HepG2 (cell line): Measurements from ENCODE around the gene PRXL2B. TPM values are rescaled to one million over a fixed set of nuclear protein-coding genes. Genes with fewer than 3 reads are reported as not detected.

Experiments used
- ATRX ChIP-seq: sonication (generic); formaldehyde crosslinking; IDR thresholded peaks from 2 replicates; pipeline ENCODE4 v1.4.0; 2020; ENCODE audit warnings: missing genetic modification reagents, borderline replicate concordance
- DMAP1 ChIP-seq: IDR thresholded peaks from 2 replicates; pipeline ENCODE4 v1.6.1; 2016
- EEA1 ChIP-seq: sonication (generic); formaldehyde crosslinking; IDR thresholded peaks from 2 replicates; pipeline ENCODE4 v1.5.1; 2020; ENCODE audit warnings: mild to moderate bottlenecking, missing genetic modification reagents, borderline replicate concordance
- FOXK1 ChIP-seq: sonication (generic); formaldehyde crosslinking; IDR thresholded peaks from 2 replicates; pipeline ENCODE4 v1.4.0; 2020; ENCODE audit warnings: low read depth, missing genetic modification reagents, borderline replicate concordance
- GLI4 ChIP-seq: sonication (generic); formaldehyde crosslinking; IDR thresholded peaks from 2 replicates; pipeline ENCODE4 v1.5.1; 2020; ENCODE audit warnings: missing genetic modification reagents, mild to moderate bottlenecking, moderate library complexity, borderline replicate concordance
- GPBP1L1 ChIP-seq: sonication (generic); formaldehyde crosslinking; IDR thresholded peaks from 2 replicates; pipeline ENCODE4 v1.5.0; 2020; ENCODE audit warnings: mild to moderate bottlenecking, missing genetic modification reagents
- NFKB2 ChIP-seq: sonication (generic); formaldehyde crosslinking; IDR thresholded peaks from 2 replicates; pipeline ENCODE4 v1.4.0; 2020; ENCODE audit warnings: missing genetic modification reagents, borderline replicate concordance
- NR2C2 ChIP-seq: sonication (generic); formaldehyde crosslinking; IDR thresholded peaks from 2 replicates; pipeline ENCODE4 v1.4.0; 2020; ENCODE audit warnings: missing genetic modification reagents, mild to moderate bottlenecking, moderate library complexity, borderline replicate concordance
- NRL ChIP-seq: sonication (generic); formaldehyde crosslinking; IDR thresholded peaks from 2 replicates; pipeline ENCODE4 v1.5.0; 2020; ENCODE audit warnings: missing genetic modification reagents, mild to moderate bottlenecking, moderate library complexity, borderline replicate concordance
- POLR2A ChIP-seq, 2 experiments: IDR thresholded peaks; 2 replicates each; pipeline ENCODE4 v1.6.1; 2011; ENCODE audit warnings: low read depth in 2 of 2, low read length in 2 of 2, mild to moderate bottlenecking in 1 of 2, moderate library complexity in 1 of 2; ENCODE audit not compliant: insufficient read depth in 1 of 2
- POLR2G ChIP-seq: fragments of 200-400 bp; formaldehyde crosslinking; IDR thresholded peaks from 2 replicates; pipeline ENCODE4 v1.6.1; 2018; ENCODE audit warnings: mild to moderate bottlenecking, low read depth, low read length, moderate library complexity
- PRDM4 ChIP-seq: sonication (generic); formaldehyde crosslinking; IDR thresholded peaks from 2 replicates; pipeline ENCODE4 v1.9.0; 2021; ENCODE audit warnings: missing genetic modification reagents, borderline replicate concordance
- PRMT3 ChIP-seq: sonication (generic); formaldehyde crosslinking; IDR thresholded peaks from 2 replicates; pipeline ENCODE4 v1.8.1; 2022; ENCODE audit warnings: low read depth, mild to moderate bottlenecking, moderate library complexity, missing genetic modification reagents, borderline replicate concordance
- RFX3 ChIP-seq: IDR thresholded peaks from 2 replicates; pipeline ENCODE4 v1.6.1; 2016; ENCODE audit warnings: missing biosample characterization, missing genetic modification reagents
- RFXAP ChIP-seq: sonication (generic); formaldehyde crosslinking; IDR thresholded peaks from 2 replicates; pipeline ENCODE4 v1.4.0; 2020; ENCODE audit warnings: missing genetic modification reagents, borderline replicate concordance
- SNAI1 ChIP-seq: sonication (generic); formaldehyde crosslinking; IDR thresholded peaks from 2 replicates; pipeline ENCODE4 v1.5.0; 2020; ENCODE audit warnings: mild to moderate bottlenecking, missing genetic modification reagents, borderline replicate concordance
- ZBTB2 ChIP-seq: sonication (generic); formaldehyde crosslinking; IDR thresholded peaks from 2 replicates; pipeline ENCODE4 v1.8.0; 2022; ENCODE audit warnings: low read depth, missing genetic modification reagents
- ZBTB7A ChIP-seq: sonication (generic); formaldehyde crosslinking; IDR thresholded peaks from 2 replicates; pipeline ENCODE4 v1.8.0; 2022; ENCODE audit warnings: mild to moderate bottlenecking, missing genetic modification reagents
- ZC3H4 ChIP-seq: sonication (generic); formaldehyde crosslinking; IDR thresholded peaks from 2 replicates; pipeline ENCODE4 v1.4.0; 2020; ENCODE audit warnings: missing genetic modification reagents, borderline replicate concordance
- ZFP41 ChIP-seq: sonication (generic); formaldehyde crosslinking; IDR thresholded peaks from 2 replicates; pipeline ENCODE4 v1.4.0; 2020; ENCODE audit warnings: mild to moderate bottlenecking, missing genetic modification reagents, borderline replicate concordance
- ZMYM2 ChIP-seq: sonication (generic); formaldehyde crosslinking; IDR thresholded peaks from 2 replicates; pipeline ENCODE4 v1.8.0; 2022; ENCODE audit warnings: mild to moderate bottlenecking, missing genetic modification reagents
- ZNF232 ChIP-seq: sonication (generic); formaldehyde crosslinking; IDR thresholded peaks from 2 replicates; pipeline ENCODE4 v1.4.0; 2020; ENCODE audit warnings: missing genetic modification reagents, borderline replicate concordance
- ZNF691 ChIP-seq: sonication (generic); formaldehyde crosslinking; IDR thresholded peaks from 2 replicates; pipeline ENCODE4 v1.4.0; 2020; ENCODE audit warnings: missing genetic modification reagents, low read depth, mild to moderate bottlenecking, borderline replicate concordance
- ZNF761 ChIP-seq: sonication (generic); formaldehyde crosslinking; conservative IDR thresholded peaks from 2 replicates; pipeline ENCODE4 v1.4.0; 2020; ENCODE audit warnings: mild to moderate bottlenecking, missing genetic modification reagents
- ZNF776 ChIP-seq: sonication (generic); formaldehyde crosslinking; IDR thresholded peaks from 2 replicates; pipeline ENCODE4 v1.4.0; 2020; ENCODE audit warnings: mild to moderate bottlenecking, missing genetic modification reagents
- polyA plus RNA-seq, 8 experiments: library from polyadenylated mRNA; depleted of rRNA in 3 of 8; stranded (reverse) in 7 of 8; unstranded in 1 of 8; fragments of >200 nt; fragmentation: Illumina TruSeq in 4 of 8; extraction: Trizol in 4 of 8; gene quantifications; 2 replicates each; pipeline versions ENCODE4 v1.2.1 to v1.2.3, GENCODE V29; 2011 to 2016; ENCODE audit warnings: low read depth in 4 of 8, missing spikeins in 1 of 8, mixed read lengths in 1 of 8; ENCODE audit not compliant: insufficient read depth in 1 of 8
- total RNA-seq, 5 experiments: library from RNA; depleted of rRNA; stranded (reverse); fragments of >200 nt; fragmentation: Illumina TruSeq; extraction: Trizol; gene quantifications; 2 replicates each; pipeline ENCODE4 v1.2.3, GENCODE V29; 2016; ENCODE audit warnings: low read depth in 1 of 5

Gene PRXL2B
- total and polyA plus RNA-seq, 2 of the 13 experiments (the other 11 are each of a cell fraction or from before 2014, with no cell fraction given), result 16.8 to 22.1 TPM

GRCh38 chr1:2548068-2548589 lies 38.4 kb upstream of the PRXL2B start (continued):
- TF ChIP-seq ZNF691 (peak; percentile 29; the same call in 1 of the 2 replicates), POLR2G (no peak), EEA1 (CRISPR knock-in tag) (no peak), GLI4 (CRISPR knock-in tag) (no peak), RFX3 (no peak), ATRX (CRISPR knock-in tag) (no peak), NFKB2 (peak; percentile 29; the same call in 1 of the 2 replicates), PRMT3 (no peak), ZFP41 (CRISPR knock-in tag) (no peak), FOXK1 (CRISPR knock-in tag) (no peak), ZBTB7A (CRISPR knock-in tag) (peak; percentile 67; the same call in 1 of the 2 replicates), ZNF232 (CRISPR knock-in tag) (no peak), POLR2A (IDR thresholded peaks at IDR 0.05; ENCODE audit: insufficient read depth in 1 of 2, low read depth in 2 of 2, low read length in 2 of 2) (no peak; a peak in 1 of 4 replicates), GPBP1L1 (CRISPR knock-in tag) (no peak), DMAP1 (CRISPR knock-in tag) (no peak), RFXAP (CRISPR knock-in tag) (no peak), NR2C2 (CRISPR knock-in tag) (no peak; the same call in 1 of the 2 replicates), SNAI1 (CRISPR knock-in tag) (0 out of 2 replicates have a peak, but pooled peaks have one; percentile 18), ZMYM2 (CRISPR knock-in tag) (no peak), ZC3H4 (CRISPR knock-in tag) (no peak), ZNF776 (no peak), NRL (CRISPR knock-in tag) (no peak; the same call in 1 of the 2 replicates), ZNF761 (CRISPR knock-in tag) (0 out of 2 replicates have a peak, but pooled peaks have one; percentile 41), ZBTB2 (0 out of 2 replicates have a peak, but pooled peaks have one; percentile 12), PRDM4 (CRISPR knock-in tag) (no peak)
